CD4-positive, alpha-beta T cell treated with Interleukin-15 for 1 hour (primary cell): ENCODE results near the gene SRRD.

ENCODE experiments used
- DNase-seq: peaks from one replicate; pipeline ENCODE4 v3.0.0-alpha.2; 2020

Gene SRRD

DNA sequence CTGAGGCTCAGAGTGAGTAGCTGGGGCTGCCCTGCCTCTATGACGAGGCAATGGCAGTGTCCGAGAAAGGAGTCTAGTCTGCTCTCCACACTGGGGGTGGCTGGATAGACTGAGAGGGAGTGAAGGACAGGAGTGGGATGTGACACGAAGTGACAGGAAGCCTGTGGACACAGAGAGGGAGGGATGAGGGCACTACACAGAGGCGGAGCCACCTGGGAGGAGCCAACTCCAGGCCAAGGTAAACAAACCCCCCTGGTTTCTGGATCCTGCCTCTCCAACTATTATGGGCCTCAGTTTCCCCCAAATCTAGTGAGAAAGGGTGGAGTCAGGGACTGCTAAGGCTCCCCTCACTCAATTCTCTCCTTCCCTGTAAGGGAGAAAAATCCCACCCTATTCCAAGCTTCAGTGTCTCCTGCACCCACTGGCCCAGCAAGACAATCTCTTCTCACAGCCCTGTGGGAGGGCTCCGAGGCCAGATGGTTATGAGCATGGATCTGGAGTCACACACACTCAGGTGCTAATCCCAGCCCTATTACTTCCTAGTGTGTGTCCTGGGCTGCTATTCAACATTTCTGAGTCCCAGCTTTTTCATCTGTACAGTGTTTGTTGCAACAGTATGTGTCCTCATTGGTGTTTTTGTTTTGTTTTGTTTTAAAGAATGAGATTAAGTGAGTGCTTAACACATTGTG is 29.7 kb upstream of the SRRD start:
- no peak for DNase-seq

DNA sequence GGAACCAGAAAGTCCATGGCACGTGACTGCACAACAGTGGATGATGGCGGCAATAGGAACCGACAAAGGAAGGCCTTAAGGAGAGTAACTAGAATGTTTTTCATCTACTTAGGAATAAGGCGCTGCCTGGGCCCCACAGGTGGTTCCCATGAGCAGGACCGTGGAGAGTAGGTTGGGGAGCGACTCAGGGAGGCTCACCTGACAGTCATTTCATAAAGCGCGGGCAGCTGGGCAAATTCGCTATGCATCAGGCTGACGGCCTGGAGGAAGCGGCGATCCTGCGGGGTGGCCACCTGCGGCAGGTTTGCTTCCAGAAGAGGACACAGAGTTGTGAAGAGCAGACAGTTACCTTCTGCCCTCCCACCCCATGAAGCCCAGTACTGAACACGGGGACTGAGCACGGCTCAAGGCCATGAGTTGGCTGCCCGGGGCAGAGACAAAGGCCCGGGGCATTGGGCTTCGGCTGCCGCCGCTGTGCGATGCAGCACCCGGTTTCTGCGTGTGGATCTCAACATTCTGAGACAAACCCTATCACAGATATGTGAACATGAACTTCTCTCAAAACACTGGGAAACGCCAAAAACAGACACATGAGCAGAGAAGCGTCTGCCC is 25.9 kb upstream of the SRRD start:
- DNase-seq, result no peak

GRCh38 chr22:26460202-26460601 is 23.5 kb upstream of the SRRD start:
- DNase-seq, result no peak

DNA sequence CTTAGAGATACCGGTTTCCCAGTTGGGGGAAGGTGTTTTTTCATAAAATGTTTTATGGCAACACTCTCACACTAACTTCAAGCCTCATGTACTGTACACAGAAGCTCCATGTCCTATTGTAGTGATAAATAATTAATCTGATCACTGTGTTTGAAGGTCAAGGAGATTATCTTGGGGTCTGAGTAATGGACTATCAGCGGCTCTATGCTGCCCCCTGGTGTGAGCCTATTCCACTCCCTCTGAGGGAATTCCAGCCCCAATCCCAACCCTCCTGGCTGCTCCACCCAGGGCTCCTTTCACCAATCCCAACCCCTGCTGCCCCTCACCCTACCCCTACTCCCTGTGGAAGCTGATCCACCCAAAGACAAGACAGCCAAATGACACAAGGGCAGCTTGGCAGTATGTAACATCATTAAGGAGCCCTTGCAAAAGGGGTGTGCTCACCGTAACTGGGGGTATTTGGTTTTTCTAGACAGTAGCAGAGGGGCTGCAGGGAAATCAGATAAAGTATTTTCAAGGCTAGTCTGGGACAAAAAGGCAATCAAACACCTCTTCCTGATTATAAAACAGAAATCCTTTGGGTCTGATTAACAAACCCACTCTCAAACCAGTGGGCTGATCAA is 22.4 kb upstream of the SRRD start:
- no peak for DNase-seq

GRCh38 chr22:26462051-26462450 is 21.6 kb upstream of the SRRD start:
- DNase-seq, result no peak

GRCh38 chr22:26462641-26463040 is 21.0 kb upstream of the SRRD start:
- no peak for DNase-seq

DNA sequence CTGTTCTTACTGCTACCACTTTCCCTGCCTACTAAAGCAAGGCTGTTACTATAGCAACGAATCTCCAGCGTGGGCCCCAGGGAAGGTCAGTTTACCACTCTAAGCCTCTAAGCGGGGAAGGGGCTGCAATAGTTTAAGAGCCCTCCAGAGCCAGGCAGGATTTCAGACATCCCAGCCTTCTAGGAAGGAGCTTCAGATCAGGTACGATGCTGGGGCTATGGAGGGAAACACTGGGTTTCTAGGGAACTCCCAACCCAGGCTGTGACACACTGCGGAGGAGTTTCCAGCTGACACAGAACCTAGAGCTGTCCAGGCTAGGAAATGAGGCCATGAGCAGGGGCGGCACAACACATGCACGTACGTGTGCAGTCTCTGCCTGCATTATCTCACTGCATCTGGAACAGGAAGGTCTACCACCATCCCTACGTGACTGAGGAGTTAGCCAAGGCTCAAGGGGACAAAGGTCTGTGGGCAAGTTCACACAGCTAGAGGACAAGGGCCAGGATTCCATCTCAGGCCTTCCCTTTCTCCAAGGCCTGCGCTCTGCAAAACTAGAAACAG is 20.5 kb upstream of the SRRD start:
- no peak for DNase-seq

DNA sequence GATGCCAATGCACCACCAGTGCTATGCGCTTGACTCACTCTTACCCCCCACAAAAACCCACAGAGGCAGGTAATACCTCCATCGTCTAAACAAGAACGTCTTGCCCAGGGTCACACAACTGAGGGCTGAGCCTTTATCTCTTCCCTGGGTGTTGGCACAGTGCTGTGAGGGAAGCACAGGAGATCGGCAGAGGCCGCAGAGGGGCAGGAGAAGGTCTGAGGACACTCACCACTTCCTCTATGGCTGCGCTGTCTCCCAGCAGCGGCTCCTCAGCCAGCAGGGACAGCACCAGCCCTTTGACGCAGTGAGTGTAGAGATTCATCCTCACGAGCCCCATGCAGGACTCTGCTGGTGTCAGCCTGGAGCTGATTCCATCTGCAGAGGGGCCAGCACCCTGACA is 20.0 kb upstream of the SRRD start:
- DNase-seq, result no peak

DNA sequence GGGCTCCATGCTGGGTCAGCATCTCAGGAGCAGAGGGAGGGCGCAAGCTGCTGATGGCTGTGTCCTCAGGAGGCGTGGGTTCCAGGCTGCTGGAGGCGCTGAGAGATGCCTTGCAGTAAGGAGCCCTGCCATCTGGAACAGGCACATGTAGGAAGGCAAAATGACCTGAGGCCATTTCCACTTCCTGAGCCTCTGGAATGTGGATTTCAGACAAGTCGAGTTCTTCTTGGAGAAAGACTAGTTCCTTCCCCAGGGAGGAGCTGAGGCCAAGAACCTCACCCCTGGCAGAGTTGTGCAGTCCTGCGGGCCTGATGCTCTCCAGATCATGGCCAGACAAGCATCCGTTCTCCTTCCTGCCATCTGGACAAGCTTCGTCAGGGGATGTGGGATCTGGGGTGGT is 19.4 kb upstream of the SRRD start:
- no peak for DNase-seq

DNA sequence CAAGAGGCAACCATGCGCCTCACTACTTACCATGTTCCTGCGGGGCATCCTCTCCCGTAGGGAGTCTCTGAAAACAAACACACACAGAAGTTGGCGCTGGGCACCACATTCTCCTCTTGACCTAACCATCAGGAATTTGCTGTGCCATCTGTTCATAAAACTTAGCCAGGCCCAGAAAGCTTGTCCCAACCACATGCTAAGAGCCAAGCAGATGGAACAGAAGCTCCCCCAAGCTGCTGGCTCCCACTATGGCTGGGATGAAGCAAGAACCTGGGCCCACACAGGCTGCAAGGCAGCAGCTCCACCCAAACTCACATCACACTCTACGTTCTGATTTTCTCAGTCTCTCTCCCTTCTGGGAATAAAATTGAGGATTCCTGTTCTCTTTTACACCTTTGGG is 17.5 kb upstream of the SRRD start:
- no peak for DNase-seq

DNA sequence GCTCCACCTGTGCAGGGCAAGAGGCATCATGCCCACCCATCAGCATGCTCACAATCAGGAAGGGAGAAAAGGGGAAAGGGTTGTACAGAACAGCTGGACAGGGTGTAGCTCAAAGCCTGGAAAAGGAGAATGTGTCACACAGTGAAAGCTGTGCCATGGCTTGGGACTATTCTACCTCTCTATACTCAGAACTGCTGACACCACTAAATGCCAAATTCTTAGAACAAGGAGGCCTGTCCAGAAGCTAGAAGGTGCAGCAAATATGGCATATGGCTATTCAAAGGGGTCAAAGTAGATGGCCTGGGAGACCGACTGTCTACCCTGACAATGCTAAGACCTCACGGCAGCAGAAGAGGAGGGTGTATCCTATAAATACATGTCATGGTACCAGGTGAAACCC is 12.9 kb upstream of the SRRD start:
- no peak for DNase-seq

DNA sequence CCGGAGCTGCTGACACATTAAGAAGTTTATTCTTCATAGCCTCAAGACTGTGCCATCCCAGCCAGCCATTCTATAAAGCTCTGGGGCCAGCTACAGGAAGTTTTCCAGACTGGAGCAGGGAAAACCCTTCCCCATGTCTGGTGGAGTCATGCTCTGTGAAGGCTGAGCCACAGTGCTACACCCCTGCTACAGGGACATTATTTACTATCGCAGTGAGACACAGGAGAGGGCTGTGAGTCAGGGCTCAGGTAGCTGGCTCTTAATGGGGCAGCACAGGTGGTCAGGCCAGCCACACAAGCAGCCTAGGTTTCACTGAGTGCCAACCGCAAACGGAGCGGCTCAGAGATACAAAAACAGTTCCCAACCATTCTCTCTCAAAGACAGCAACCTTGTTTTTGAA is 12.2 kb upstream of the SRRD start:
- no peak for DNase-seq

DNA sequence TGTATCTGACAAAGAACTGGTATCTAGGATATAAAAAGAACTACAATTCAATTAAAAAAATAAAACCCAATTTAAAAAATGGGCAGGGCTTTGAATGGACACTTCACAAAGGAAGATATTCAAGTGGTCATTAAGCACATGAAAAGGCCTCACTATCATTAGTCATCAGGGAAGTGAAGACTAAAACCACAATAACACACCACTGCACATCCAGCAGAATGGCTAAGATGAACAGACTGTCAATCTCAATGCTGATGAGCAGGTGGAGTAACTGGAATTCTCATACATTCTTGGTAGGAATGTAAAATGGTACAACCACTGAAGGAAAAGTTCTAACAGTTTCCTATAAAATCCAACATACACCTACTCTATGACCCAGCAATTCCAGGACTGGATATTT is 9.0 kb upstream of the SRRD start:
- DNase-seq, result no peak

GRCh38 chr22:26476705-26477340 is 6.9 kb upstream of the SRRD start:
- no peak for DNase-seq

DNA sequence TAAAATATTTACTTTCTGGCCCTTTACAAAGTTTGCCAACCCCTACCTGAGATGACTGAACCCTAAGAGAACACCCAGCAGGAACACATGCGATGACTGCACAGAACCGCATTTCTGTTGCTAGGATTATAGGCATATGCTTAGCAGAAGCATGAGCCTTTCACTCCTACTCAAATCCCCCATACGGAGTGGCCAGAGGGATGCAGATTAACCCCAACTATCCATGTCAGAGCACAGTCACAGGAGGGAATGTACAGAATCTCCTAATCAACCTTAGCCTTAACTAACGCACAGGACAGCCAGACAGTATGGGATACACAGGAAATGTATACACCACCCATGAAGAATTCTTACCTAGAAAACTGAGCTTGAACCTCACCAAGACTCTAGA is 6.3 kb upstream of the SRRD start:
- no peak for DNase-seq

DNA sequence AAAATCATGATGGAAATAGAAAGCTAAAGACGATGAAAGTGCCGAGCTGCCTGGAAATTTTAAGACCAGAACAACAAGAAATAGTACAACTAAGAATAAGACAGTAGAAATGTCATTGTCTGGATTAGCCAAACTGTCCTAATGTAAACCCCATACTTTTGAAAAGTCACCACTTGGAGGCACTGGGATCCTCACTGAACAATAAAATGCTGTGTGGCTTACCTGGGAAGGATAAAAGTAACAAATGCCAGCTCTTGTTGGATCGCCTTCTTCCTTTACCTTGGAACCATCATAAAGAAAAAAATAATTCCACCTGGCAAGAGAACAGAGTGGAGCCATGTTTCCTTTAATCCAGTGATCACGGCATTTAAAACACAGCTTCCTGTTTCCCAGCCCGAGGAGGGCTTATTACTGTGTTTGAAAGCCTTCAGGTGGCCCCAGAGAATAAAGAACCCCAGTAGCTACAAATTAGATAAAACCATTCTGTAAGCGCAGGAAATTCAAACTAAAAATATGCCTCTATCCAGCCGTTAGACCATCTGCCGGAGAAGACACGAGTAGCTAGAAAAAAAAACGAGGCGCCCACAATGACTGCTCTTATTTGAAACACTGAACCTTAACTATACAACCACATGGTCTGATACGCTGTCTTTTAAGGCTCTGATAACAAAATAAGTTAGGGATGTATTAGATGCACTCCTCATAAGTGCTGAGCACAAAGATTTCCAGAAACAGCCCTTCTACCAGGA is 4.5 kb upstream of the SRRD start:
- DNase-seq, result no peak

DNA sequence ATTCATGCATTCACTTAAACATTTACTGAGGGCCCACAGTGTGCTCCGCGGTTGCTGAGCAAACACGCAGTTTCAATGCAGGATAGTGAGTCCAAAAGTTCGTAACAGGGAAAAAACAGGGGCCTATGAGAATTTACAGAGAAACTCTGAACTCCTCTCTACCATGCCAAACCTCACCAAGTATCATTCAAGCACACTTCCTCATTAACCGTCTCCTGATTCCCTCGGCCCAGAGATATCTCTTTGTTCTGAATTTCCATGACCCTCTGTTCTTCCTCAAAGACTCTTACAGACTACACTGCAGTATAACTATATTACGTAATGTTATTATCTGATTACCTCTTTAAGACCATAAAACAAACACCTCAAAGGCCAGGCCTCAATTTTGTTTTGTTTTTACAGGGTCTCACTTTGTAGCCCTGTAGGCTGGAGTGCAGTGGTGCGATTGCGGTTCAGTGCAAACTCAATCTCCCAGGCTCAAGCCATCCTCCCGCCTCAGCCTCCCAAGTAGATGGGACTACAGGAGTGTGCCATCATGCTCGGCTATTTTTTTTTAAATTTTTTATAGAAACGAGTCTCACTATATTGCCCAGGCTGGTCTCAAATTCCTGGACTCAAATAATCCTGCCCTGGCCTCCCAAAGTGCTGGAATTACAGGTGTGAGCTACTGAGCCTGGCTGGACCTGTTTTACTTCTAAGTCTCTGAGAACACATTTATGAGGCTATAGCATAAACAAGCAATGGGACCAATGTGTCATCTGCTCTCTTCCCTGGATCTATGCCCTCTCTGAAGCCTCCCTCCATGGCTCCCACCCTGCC is 3.7 kb upstream of the SRRD start:
- DNase-seq, result no peak

GRCh38 chr22:26480611-26480932 is 3.1 kb upstream of the SRRD start:
- no peak for DNase-seq

- DNase-seq, result no peak
Observed at GRCh38 chr22:26481112-26481693, 2.5 kb upstream of the SRRD start.

- no peak for DNase-seq
Observed at GRCh38 chr22:26481694-26482093, 2.0 kb upstream of the SRRD start.

DNA sequence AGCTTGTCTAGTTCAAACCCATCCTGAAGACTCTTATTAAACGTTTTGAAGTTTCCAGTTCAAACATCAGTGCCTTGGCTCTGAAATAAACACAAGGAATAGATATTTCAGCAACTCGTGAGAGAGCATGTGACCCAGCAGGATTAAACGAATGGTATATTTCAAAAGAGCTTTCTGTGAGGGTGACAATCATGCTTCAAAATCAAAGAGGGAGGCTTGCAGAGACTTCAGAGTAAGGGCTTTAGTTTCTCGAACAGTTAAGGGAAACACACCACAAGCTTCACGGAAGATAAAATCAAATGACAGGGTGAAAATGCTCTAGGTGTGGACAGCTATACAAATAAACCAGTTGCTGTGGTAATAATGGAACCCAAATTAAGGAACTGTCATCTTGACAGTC is 1.5 kb upstream of the SRRD start:
- no peak for DNase-seq

- no peak for DNase-seq
Observed at GRCh38 chr22:26483043-26483438, 636 bp upstream of the SRRD start.
